Immature natural killer cell (primary cell): ENCODE results near the gene BORCS5. TPM values are rescaled to one million over a fixed set of nuclear protein-coding genes. Genes with fewer than 3 reads are reported as not detected.
"Not testable (repeated sequence)": the region's sequence is repeated elsewhere in the genome, so short reads cannot be mapped to it uniquely, and the experiment has no call there.

Experiments used
- DNase-seq, 3 donors: peaks; one replicate each; pipeline ENCODE4 v3.0.0; 2022; ENCODE audit warnings: mixed read lengths in 1 of 3
- H3K27ac Mint-ChIP-seq, 6 donors: one replicate each; pipeline ENCODE4 v1.8.0; 2020; ENCODE audit warnings: mixed read lengths in 6 of 6, mild to moderate bottlenecking in 5 of 6, inconsistent platforms in 4 of 6, moderate library complexity in 3 of 6
- H3K27me3 Mint-ChIP-seq, 3 donors: one replicate each; pipeline ENCODE4 v1.8.0; 2020 to 2021; ENCODE audit warnings: low read depth in 3 of 3, mild to moderate bottlenecking in 3 of 3, mixed read lengths in 3 of 3, moderate library complexity in 3 of 3, inconsistent platforms in 1 of 3
- H3K36me3 Mint-ChIP-seq, 3 donors: one replicate each; pipeline ENCODE4 v1.8.0; 2020; ENCODE audit warnings: mixed read lengths in 3 of 3, inconsistent platforms in 2 of 3, mild to moderate bottlenecking in 2 of 3
- H3K4me1 Mint-ChIP-seq, 2 donors: one replicate each; pipeline ENCODE4 v1.8.0; 2020; ENCODE audit warnings: inconsistent platforms in 2 of 2, mild to moderate bottlenecking in 2 of 2, mixed read lengths in 2 of 2, moderate library complexity in 1 of 2
- H3K4me3 Mint-ChIP-seq, 5 donors: one replicate each; pipeline ENCODE4 v1.8.0; 2020; ENCODE audit warnings: mild to moderate bottlenecking in 5 of 5, mixed read lengths in 5 of 5, inconsistent platforms in 3 of 5, moderate library complexity in 3 of 5
- H3K9me3 Mint-ChIP-seq, 6 donors: one replicate each; pipeline ENCODE4 v1.8.0; 2020; ENCODE audit warnings: mild to moderate bottlenecking in 6 of 6, mixed read lengths in 6 of 6, inconsistent platforms in 4 of 6, moderate library complexity in 3 of 6
- polyA plus RNA-seq, 3 donors: library from polyadenylated mRNA; unstranded; fragments of 300-500 nt; fragmentation: Illumina TruSeq; gene quantifications; one replicate each; pipeline ENCODE4 v1.2.3, GENCODE V29; 2021

Gene BORCS5
- polyA plus RNA-seq, 3 donors from 2014 or later, result 16.7 to 34.5 (median 25.6) TPM

DNA sequence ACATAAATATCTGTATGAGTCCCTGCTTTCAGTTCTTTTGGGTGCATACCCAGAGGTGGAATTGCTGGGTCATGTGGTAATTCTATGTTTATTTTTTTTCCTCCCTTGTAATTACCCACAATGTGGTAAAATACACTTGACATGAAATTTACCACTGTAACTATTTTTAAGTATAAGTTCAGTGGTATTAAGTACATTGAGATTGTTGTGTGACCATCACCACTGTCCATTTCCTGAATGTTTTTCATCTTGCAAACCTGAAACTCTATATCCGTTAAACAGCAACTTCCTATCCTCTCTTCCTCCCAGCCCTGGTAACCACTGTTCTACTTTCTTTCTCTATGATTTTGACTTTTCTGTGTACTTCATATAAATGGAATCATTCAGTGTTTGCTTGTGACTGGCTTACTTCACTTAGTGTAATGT lies 51.4 kb downstream of the BORCS5 start:
- Mint-ChIP-seq H3K9me3 (no peaks in the 10 kb centered on the region), H3K4me3 (peak overlapping the region; percentile 7 to 62 (median 30)), H3K27ac (peak overlapping the region; percentile 42 to 78 (median 64)), H3K27me3 (peaks cover 0 to 4% (median 0%) of the 10 kb centered on the region in 3 donors), H3K4me1 (peaks cover 17 to 31% of the 10 kb centered on the region in 2 donors), H3K36me3 (peaks cover 0 to 7% (median 5%) of the 10 kb centered on the region in 3 donors)
- DNase-seq, result peak; percentile 41 to 51 (median 41)

DNA sequence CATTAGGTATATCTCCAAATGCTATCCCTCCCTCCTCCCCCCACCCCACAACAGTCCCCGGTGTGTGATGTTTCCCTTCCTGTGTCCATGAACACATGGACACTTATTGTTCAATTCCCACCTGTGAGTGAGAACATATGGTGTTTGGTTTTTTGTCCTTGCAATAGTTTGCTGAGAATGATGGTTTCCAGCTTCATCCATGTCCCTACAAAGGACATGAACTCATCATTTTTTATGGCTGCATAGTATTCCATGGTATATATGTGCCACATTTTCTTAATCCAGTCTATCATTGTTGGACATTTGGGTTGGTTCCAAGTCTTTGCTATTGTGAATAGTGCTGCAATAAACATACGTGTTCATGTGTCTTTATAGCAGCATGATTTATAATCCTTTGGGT lies 52.5 kb downstream of the BORCS5 start:
- not testable (repeated sequence) for DNase-seq, H3K27me3 Mint-ChIP-seq, H3K9me3 Mint-ChIP-seq, H3K36me3 Mint-ChIP-seq, H3K4me3 Mint-ChIP-seq
- Mint-ChIP-seq H3K4me1 (peaks cover 17 to 31% of the 10 kb centered on the region in 2 donors), H3K27ac (peak overlapping the region in 2 of 6 donors; percentile 39 to 64)

DNA sequence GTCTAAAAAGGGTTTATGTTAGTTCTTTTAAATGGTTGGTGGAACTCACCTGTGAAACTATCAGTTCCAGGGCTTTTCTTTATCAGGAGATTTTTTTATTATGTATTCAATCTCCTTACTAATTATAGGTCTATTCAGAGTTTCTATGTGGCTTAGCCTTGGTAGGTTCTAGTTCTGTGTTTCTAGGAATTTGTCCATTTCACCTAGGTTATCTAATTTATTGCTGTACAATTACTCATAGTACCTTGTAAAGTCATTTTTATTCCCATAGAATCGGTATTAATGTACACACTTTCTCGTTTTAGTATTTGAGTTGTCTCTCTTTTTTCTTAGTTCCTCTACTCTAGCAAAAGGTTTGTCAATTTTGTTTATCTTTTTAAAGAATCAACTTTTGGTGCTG lies 59.0 kb downstream of the BORCS5 start:
- Mint-ChIP-seq H3K27me3 (peaks cover 0 to 3% (median 0%) of the 10 kb centered on the region in 3 donors), H3K36me3 (peaks cover 0 to 15% (median 13%) of the 10 kb centered on the region in 3 donors), H3K4me1 (peaks cover 8 to 18% of the 10 kb centered on the region in 2 donors), H3K4me3 (no peak overlapping the region), H3K27ac (peak overlapping the region in 3 of 6 donors; percentile 28 to 73 (median 62)), H3K9me3 (no peaks in the 10 kb centered on the region)
- no peak for DNase-seq

DNA sequence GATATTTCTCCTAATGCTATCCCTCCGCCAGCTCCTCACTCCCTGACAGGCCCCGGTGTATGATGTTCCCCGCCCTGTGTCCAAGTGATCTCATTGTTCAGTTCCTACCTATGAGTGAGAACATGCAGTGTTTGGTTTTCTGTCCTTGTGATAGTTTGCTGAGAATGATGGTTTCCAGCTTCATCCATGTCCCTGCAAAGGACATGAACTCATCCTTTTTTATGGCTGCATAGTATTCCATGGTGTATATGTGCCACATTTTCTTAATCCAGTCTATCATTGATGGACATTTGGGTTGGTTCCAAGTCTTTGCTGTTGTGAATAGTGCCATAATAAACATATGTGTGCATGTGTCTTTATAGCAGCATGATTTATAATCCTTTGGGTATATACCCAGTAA lies 62.3 kb downstream of the BORCS5 start:
- Mint-ChIP-seq H3K4me1 (peaks cover 5 to 18% of the 10 kb centered on the region in 2 donors), H3K36me3 (peaks cover 4 to 31% (median 18%) of the 10 kb centered on the region in 3 donors), H3K9me3 (peaks cover 0 to 11% (median 6%) of the 10 kb centered on the region in 6 donors)
- not testable (repeated sequence) for H3K27ac Mint-ChIP-seq, DNase-seq, H3K4me3 Mint-ChIP-seq, H3K27me3 Mint-ChIP-seq

DNA sequence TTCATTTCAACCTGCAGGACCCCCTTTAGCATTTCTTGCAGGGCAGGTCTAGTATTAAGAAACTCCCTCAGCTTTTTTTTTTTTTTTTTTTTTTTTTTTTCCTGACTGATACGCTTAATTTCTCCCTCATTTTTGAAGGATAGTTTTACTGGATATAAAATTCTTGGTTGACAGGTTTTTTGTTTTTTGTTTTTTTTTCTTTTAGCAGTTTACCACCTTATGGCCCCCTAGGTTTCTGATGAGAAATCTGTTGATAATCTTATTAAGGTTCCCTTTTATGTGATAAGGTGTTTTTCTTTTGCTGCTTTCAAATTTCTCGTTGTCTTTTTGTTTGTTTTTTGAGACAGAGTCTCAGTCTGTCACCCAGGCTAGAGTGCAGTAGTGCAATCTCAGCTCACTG lies 66.5 kb downstream of the BORCS5 start:
- Mint-ChIP-seq H3K4me1 (peaks cover 0 to 4% of the 10 kb centered on the region in 2 donors), H3K9me3 (peaks cover 0 to 13% (median 9%) of the 10 kb centered on the region in 6 donors), H3K27me3 (peaks cover 0 to 3% (median 2%) of the 10 kb centered on the region in 3 donors), H3K4me3 (no peak overlapping the region), H3K27ac (no peak overlapping the region), H3K36me3 (peaks cover 12 to 35% (median 26%) of the 10 kb centered on the region in 3 donors)
- DNase-seq, result no peak

DNA sequence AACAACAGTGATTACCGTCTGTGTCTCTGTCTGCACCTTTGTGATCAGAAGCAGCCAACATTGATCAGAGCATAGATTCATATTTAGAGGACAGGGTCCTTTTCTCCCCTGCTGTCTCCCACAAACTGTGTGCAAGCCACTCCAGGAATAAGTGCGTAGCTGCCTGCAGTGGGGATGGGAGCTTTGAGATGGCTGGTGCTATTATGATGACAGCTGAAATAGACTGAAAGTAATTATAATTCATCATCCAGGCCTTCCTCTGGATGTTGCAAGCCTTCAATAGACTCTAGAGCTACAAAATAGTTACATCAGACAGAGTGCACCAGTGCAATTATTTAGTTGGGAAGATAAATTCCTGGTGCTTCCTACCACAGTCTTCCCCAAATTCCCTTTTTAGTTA lies 68.1 kb downstream of the BORCS5 start:
- Mint-ChIP-seq H3K4me3 (no peak overlapping the region), H3K27ac (peak overlapping the region in 1 of 6 donors; percentile 41), H3K4me1 (peaks cover 4 to 10% of the 10 kb centered on the region in 2 donors), H3K9me3 (peaks cover 0 to 13% (median 9%) of the 10 kb centered on the region in 6 donors), H3K36me3 (peaks cover 12 to 29% (median 20%) of the 10 kb centered on the region in 3 donors), H3K27me3 (peaks cover 0 to 2% (median 0%) of the 10 kb centered on the region in 3 donors)
- no peak for DNase-seq

DNA sequence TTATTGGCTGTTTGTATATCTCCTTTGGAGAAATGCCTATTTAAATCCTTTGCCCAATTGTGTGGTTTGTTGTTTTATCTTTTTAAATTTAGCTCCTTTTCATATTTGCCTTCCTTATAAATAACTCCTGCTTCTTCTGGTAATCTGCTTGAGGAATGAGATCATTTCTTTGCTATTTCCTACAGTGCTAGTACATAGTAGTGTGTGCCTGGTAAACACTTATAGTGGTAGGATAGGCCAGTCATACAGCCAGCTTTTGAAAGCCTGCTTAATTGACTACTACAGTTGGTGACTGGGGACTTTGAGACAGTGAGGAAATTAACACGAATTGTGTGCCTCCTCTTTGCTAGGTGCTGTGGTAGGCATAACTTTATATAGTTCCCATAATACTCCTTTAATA lies 68.7 kb downstream of the BORCS5 start:
- Mint-ChIP-seq H3K9me3 (peaks cover 0 to 13% (median 9%) of the 10 kb centered on the region in 6 donors), H3K4me1 (peaks cover 6 to 16% of the 10 kb centered on the region in 2 donors), H3K36me3 (peaks cover 12 to 28% (median 18%) of the 10 kb centered on the region in 3 donors), H3K27ac (peak overlapping the region in 1 of 6 donors; percentile 14), H3K4me3 (no peak overlapping the region), H3K27me3 (peaks cover 0 to 4% (median 0%) of the 10 kb centered on the region in 3 donors)
- no peak for DNase-seq

DNA sequence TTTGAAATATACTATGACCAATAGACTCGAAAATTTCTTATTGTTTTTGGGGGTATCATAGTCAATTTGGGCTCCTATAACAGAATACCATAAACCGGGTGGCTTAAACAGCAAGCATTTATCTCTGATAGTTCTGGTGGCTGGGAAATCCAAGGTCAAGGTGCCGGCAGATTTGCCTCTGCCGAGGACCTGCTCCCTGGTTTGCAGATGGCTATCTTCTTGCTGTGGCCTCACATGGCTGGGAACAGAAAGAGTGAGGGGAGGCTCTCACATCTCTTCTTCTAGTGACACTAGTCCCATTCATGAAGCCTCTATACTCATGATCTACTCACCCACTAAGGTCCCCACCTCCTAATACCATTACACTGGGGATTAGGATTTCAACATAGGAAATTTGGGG lies 70.7 kb downstream of the BORCS5 start:
- peaks cover 16 to 34% of the 10 kb centered on the region in 2 donors for H3K4me1 Mint-ChIP-seq

DNA sequence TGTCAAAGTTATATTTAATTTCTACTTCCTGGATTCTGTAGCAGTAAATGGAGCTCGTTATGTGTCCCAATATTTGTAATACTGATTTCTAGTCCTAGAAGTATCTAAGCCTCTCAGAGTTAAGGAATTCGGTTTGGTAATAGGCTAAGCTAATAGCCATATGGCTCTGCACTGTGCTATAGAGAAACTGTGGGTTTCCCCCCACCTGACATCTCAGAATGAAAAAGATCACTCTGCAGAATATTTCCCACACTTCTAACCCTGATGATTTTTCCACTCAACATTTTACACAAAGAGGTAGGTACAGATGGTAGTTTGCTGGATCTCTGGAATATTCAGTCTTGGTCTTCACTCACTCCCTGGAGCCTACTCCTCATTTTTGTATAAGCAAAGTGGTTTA lies 71.2 kb downstream of the BORCS5 start:
- DNase-seq, result no peak
- Mint-ChIP-seq H3K9me3 (peaks cover 0 to 13% (median 9%) of the 10 kb centered on the region in 6 donors), H3K27me3 (peaks cover 0 to 4% (median 0%) of the 10 kb centered on the region in 3 donors), H3K36me3 (peaks cover 12 to 18% (median 16%) of the 10 kb centered on the region in 3 donors), H3K4me3 (no peak overlapping the region), H3K27ac (no peak overlapping the region), H3K4me1 (peaks cover 16 to 39% of the 10 kb centered on the region in 2 donors)

More for the DNA sequence above, 70.7 kb downstream of the BORCS5 start:
- peaks cover 0 to 4% (median 0%) of the 10 kb centered on the region in 3 donors for H3K27me3 Mint-ChIP-seq
- H3K27ac Mint-ChIP-seq, result no peak overlapping the region
- peaks cover 0 to 13% (median 9%) of the 10 kb centered on the region in 6 donors for H3K9me3 Mint-ChIP-seq
- no peak overlapping the region for H3K4me3 Mint-ChIP-seq
- peaks cover 12 to 18% (median 12%) of the 10 kb centered on the region in 3 donors for H3K36me3 Mint-ChIP-seq
- no peak for DNase-seq

DNA sequence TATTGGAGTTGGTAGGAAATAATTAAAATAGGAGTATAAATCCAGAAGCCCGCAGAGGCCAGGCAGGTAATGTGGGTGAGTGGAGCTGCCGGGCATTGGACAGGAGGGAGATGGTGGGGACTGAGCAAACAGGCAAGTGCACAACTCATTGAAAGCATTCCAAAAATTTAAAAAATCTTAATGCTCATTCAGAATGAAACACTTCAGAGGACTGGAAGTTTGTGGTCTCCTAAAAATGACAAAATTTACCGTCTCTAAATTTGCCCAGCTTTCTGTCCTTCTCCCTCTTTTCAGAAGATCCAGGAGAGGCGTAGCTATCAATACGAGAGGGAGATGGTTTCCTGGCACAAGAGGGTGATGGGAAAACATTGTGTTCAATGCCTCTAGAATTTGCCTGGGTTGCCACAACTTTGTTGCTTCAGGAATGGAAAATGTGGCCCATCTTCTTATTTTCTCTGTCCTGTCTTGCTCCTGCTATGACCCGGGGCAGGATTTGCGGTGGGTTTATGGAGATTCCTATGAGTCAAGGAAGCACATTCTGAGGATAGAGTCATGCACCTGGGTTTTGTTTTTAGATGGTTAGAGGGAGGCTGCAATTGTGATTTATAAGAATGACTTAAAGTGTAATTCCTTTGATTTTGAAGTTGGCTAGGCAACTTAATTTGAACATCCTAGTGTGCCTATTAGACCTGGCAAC lies 72.2 kb downstream of the BORCS5 start:
- Mint-ChIP-seq H3K4me3 (no peak overlapping the region), H3K27ac (peak overlapping the region in 1 of 6 donors; percentile 77), H3K4me1 (peaks cover 17 to 47% of the 10 kb centered on the region in 2 donors), H3K9me3 (peaks cover 0 to 7% (median 2%) of the 10 kb centered on the region in 6 donors), H3K27me3 (peaks cover 0 to 4% (median 0%) of the 10 kb centered on the region in 3 donors), H3K36me3 (peaks cover 8 to 13% (median 9%) of the 10 kb centered on the region in 3 donors)
- no peak for DNase-seq

DNA sequence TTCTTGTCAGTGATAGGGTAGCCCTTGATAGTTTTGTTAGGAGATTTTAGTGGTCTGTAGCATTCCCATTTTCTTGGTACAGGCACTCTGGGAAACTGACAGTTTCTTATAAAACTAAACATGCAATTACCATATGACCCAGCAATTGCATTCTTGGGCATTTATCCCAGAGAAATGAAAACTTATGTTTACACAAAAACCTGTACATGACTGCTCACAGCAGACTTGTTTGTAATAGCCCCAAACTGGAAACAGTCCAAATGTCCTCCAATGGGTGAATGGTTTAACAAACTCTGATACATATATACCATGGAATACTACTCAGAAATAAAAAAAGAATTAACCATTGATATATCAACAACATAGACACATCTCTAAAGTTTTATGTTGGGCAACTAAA lies 75.5 kb downstream of the BORCS5 start:
- Mint-ChIP-seq H3K4me3 (peak overlapping the region in 1 of 5 donors; percentile 79), H3K9me3 (no peaks in the 10 kb centered on the region), H3K36me3 (peaks cover 5 to 19% (median 15%) of the 10 kb centered on the region in 3 donors), H3K4me1 (peaks cover 13 to 47% of the 10 kb centered on the region in 2 donors), H3K27ac (peak overlapping the region in 2 of 6 donors; percentile 12 to 57), H3K27me3 (peaks cover 0 to 4% (median 0%) of the 10 kb centered on the region in 3 donors)
- no peak for DNase-seq

DNA sequence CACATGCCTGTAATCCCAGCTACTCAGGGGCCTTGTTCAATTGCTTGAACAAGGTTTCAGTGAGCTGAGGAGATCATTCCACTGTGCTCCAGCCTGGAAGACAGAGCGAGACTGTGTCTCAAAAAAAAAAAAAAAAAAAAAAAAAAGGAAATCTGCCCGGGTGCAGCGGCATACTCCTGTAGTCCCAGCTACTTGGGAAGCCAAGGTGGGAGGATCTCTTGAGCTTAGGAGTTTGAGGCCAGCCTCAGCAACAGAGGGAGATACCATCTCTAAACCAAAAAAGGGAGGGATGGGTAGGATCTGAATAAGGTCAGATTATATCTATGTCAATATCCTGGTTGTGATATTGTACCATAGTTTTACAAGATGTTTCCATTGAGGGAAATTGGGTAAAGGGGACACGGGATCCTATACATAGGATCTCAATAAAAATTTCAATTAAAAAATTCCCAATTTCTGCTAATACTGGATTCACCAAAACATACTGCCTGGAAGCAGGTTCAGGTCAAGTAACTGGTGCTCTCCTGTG lies 76.4 kb downstream of the BORCS5 start:
- DNase-seq, result no peak
- H3K4me1 Mint-ChIP-seq, result peaks cover 13 to 47% of the 10 kb centered on the region in 2 donors
- H3K36me3 Mint-ChIP-seq, result peaks cover 6 to 21% (median 16%) of the 10 kb centered on the region in 3 donors
- H3K27me3 Mint-ChIP-seq, result peaks cover 0 to 2% (median 0%) of the 10 kb centered on the region in 3 donors
- H3K4me3 Mint-ChIP-seq, result peak overlapping the region in 1 of 5 donors; percentile 41
- H3K27ac Mint-ChIP-seq, result peak overlapping the region in 3 of 6 donors; percentile 26 to 73 (median 42)
- no peaks in the 10 kb centered on the region for H3K9me3 Mint-ChIP-seq

DNA sequence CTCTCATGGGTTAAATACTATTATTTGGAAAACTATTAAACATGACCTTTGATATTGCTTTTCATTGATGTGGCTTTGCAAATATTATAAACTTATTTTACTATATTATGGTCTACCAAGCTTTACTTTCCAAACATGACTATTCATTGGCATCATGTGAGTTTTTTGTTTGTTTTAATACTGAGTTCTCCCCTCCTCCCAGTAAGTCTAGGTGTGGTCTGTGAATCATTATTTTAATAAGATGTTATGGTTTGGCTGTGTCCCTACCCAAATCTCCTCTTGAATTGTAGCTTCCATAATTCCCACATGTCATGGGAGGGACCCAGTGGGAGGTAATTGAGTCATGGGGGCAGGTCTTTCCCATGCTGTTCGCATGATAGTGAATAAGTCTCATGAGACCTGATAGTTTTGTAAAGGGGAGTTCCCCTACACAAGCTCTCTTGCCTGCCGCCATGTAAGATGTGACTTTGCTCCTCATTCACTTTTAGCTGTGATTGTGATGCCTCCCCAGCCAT lies 80.0 kb downstream of the BORCS5 start:
- Mint-ChIP-seq H3K27ac (no peak overlapping the region), H3K9me3 (no peaks in the 10 kb centered on the region), H3K4me3 (no peak overlapping the region), H3K36me3 (peaks cover 6 to 21% (median 16%) of the 10 kb centered on the region in 3 donors), H3K4me1 (peaks cover 26 to 45% of the 10 kb centered on the region in 2 donors), H3K27me3 (no peaks in the 10 kb centered on the region)
- DNase-seq, result no peak
